Fibroblast of the aortic adventitia (primary cell): ENCODE results near the gene CYTH2. TPM values are rescaled to one million over a fixed set of nuclear protein-coding genes. Genes with fewer than 3 reads are reported as not detected.
A peak's percentile ranks its signal among the peaks of the same experiment; 100 is the strongest.

Source experiments
- DNase-seq: peaks from one replicate; pipeline ENCODE4 v3.0.0-alpha.2; 2010; ENCODE audit warnings: low read depth
- H3K4me3 ChIP-seq: 2 replicates; pipeline ENCODE4 v1.5.1; 2011; ENCODE audit warnings: low read depth, mild to moderate bottlenecking, control low read depth, low read length, moderate library complexity
- total RNA-seq: library from RNA; depleted of rRNA; stranded (reverse); fragments of >200 nt; gene quantifications from 2 replicates; pipeline ENCODE4 v1.2.3, GENCODE V29; 2012; ENCODE audit warnings: low replicate concordance
- TF ChIP-seq, protein P1 (sequence below): IDR thresholded peaks from 2 replicates; pipeline ENCODE4 v1.5.1; 2011; ENCODE audit warnings: mild to moderate bottlenecking, low read length, control low read depth, inconsistent platforms; ENCODE audit not compliant: insufficient read depth

CYTH2 gene
- total RNA-seq, 1 donor: 51.3 TPM

DNA sequence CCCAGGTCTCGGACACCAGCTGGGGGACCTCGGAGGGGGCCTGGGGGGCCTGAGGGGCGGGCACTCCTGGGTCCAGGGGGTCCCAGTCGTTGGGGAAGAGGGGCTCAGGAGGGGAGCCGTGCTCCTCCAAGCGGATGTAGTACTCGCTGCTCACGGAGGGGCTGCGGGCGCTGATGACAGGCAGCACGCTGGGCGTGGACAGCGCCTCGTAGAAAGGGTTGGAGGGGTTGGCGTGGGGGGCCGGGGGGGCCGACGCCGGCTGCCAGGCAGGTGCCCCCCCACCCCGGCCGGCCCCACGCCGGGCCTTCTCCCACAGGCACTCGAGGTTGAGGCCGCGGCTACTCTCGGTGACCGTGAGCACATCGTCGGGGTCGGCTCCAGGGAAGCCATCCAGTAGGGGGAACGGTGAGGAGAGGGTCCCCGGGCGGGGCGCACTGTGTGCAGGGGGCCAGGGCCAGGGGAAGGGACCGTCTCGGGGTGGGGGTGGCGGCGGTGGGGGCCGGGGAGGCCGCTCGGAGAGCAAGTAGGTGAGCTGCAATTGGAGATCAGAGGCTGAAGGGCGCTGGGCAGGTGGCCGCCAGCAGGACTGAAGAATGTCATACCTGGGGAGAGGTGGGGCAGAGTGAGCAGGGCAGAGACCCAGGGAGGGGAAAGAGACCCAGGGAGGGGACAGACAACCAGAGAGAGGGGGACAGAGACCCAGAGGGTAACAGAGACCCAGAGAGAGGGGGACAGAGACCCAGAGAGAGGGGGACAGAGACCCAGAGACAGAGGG lies 30.3 kb downstream of the CYTH2 start:
- DNase-seq: no peak
- H3K4me3 ChIP-seq: no peak overlapping the region
- TF ChIP-seq, protein P1, sequence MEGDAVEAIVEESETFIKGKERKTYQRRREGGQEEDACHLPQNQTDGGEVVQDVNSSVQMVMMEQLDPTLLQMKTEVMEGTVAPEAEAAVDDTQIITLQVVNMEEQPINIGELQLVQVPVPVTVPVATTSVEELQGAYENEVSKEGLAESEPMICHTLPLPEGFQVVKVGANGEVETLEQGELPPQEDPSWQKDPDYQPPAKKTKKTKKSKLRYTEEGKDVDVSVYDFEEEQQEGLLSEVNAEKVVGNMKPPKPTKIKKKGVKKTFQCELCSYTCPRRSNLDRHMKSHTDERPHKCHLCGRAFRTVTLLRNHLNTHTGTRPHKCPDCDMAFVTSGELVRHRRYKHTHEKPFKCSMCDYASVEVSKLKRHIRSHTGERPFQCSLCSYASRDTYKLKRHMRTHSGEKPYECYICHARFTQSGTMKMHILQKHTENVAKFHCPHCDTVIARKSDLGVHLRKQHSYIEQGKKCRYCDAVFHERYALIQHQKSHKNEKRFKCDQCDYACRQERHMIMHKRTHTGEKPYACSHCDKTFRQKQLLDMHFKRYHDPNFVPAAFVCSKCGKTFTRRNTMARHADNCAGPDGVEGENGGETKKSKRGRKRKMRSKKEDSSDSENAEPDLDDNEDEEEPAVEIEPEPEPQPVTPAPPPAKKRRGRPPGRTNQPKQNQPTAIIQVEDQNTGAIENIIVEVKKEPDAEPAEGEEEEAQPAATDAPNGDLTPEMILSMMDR: no peak

DNA sequence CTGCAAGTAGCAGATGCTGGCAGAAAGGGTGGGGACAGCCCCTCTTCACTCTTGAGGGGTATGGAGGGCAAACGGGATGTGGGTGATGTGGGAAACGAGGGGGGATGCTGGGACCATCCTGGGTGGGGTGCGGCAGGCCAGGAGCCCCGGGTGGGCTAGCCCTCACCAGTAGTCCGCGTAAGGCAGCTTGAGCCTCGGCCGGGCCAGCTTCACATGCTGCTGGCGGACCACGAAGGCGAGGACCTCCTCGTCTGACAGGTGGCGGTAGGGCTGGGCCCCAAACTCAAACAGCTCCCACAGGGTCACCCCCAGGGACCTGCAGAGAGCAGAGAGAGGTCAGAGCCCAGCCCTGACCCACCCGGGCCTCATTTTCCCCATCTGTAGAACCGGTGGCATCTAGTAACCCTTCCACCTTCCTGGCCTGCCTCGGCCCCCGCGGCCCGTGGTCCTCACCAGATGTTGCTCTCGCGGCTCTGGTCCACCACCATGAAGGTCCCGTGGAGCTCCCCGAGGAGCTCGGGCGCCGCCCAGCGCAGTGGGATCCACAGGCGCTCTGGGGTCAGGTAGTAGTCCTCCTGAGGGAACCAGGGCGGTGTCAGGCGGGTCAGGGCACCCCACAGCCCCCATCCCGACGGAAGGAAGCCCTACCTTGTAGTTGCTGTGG lies 31.8 kb downstream of the CYTH2 start:
- TF ChIP-seq, protein P1: no peak
- DNase-seq: no peak
- H3K4me3 ChIP-seq: no peak overlapping the region

DNA sequence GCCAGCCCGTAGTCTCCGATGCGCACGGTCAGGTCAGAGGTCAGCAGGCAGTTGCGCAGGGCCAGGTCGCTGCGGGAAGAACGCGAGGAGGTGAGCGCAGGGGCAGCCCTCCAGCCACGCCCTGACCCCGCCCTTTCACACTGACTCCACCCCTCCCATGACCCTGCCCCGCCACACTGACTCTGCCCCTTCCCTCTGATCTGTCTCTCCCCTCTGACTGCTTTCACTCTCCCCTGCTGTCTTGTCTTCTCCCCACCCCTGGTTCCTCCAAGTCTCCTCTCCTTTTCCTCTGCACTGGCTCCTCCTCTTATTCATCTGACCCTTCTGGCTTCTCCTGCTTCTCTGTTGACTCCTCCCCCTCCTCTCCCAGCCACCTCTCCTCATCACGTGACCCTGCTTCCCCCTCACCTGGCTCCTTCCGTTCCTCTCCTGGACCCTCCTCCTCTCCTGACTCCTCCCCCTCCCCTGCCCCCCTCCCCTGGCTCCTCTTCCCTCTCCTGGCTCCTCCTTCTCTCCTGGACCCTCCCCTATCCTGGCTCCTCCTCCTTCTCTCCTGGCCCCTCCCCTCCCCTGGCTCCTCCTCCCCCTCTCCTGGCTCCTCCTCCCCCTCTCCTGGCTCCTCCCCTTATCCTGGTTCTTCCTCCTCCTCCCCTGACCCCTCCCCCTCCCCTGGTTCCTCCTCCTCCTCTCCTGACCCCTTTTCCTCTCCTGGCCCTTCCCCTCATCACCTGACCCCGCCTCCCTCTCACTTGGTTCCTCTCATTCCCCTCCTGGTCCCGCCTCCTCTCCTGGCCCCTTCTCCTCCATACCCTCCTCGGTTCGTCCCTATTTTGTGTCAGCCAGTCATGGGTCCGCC lies 32.6 kb downstream of the CYTH2 start:
- no peak overlapping the region for H3K4me3 ChIP-seq
- TF ChIP-seq, protein P1: no peak
- no peak for DNase-seq

DNA sequence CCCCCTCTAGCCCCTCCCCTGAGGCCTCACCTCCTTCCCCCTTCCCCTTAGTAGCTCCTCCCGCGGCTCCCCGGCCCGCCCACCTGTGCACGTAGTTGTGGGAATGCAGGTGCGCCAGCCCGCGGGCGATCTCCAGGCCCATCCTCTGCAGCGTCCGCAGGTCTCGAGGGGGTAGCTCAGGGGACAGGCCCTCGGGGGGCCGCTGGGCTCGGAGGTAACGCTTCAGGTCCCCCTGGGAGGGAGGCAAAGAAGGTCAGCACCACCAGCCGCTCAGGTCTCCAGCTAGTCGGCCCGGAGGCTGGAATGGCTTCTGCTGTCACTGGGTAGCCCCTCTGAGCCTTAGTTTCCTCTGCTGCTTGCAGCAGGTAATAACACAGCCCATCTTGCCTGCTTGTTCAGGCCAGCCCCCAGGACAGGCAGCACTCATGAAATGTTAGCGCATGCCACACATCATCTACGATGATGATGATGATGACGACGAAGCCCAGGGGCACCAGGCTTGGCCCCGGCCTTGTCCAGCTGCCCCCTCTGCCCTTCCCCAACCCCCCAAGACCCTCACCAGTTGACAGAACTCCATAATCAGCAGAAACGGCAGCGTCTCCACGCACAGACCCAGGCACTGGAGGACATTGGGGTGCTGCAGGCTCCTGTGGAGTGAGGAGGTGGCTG lies 33.3 kb downstream of the CYTH2 start:
- H3K4me3 ChIP-seq: no peak overlapping the region
- TF ChIP-seq, protein P1: no peak
- no peak for DNase-seq

DNA sequence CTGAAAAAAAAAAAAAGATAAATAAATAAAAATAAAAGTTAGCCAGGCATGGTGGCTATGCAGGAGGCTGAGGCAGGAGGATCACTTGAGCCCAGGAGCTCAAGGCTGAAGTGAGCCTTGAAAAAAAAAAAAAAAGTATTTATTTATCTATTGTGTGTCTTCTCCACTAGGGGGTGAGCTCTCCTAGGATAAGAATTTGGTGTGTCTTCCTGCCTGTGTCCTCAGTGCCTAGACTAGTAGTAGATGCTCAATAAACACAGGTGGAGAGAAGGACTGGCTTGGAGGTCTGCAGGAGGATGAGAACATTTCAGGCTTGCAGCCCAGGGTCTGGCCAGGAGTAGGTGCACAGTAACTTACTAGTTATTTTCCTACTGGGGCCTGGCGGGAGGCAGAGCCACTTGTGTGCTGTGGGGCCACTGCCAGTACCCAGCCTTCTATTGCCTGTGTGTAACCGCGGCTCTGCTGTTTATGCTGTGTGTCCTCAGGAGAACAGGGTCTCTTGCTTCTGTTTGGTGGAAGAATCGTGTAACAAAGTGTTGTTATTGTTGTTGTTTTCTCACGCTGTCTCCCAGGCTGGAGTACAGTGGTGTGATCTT lies 37.1 kb downstream of the CYTH2 start:
- TF ChIP-seq, protein P1: peak; percentile 52
- H3K4me3 ChIP-seq: no peak overlapping the region
- DNase-seq: peak; percentile 68

DNA sequence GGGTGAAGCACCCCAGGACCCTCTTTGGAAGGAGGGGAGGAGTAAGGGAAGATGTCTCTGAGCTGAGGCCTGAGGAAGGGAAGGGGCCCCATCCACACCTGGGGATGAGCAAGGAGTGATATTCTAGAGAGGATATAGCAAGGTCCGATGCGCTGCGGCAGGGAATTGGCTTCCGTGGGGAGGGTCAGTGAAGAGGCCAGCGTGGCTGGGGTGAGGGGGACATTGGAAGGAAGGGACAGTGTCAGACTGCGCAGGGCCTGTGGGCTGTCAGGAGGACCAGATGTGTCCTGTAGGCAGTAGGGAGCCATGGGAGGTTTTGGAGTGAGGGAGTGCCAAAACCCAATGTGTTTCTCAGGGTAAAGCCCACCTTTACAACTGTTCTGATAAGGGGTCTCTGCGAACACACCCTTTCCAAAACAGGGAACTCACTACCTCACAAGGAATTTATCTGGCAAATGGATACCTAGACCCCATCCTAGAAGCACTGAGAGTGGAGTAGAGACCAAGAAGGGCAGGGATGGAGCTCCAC lies 38.8 kb downstream of the CYTH2 start:
- TF ChIP-seq, protein P1: no peak
- DNase-seq: no peak
- no peak overlapping the region for H3K4me3 ChIP-seq
